Peyer's patch (tissue), 4 donors: ENCODE results near the gene PDE4D. TPM values are rescaled to one million over a fixed set of nuclear protein-coding genes. Genes with fewer than 3 reads are reported as not detected.

Experiments
- DNase-seq, 3 donors: peaks; one replicate each; pipeline ENCODE4 v3.0.0-alpha.2; 2017 to 2019
- H3K27ac ChIP-seq, 4 donors: fragments of 200-600 bp; sonication (generic); one replicate each; pipeline ENCODE4 v1.5.1; 2016 to 2019
- H3K27me3 ChIP-seq, 2 donors: fragments of 200-600 bp; sonication (generic); one replicate each; pipeline ENCODE4 v1.5.1; 2019
- H3K36me3 ChIP-seq, 3 donors: fragments of 200-600 bp; sonication (generic); one replicate each; pipeline ENCODE4 v1.5.1; 2016 to 2019
- H3K4me1 ChIP-seq, 4 donors: fragments of 200-600 bp; sonication (generic); one replicate each; pipeline ENCODE4 v1.5.1; 2016 to 2019
- H3K4me3 ChIP-seq, 4 donors: fragments of 200-600 bp; sonication (generic); 1 replicate in 3 of 4; 2 replicates in 1 of 4; pipeline ENCODE4 v1.5.1; 2016 to 2019; ENCODE audit warnings: mild to moderate bottlenecking in 1 of 4
- H3K9me3 ChIP-seq, 4 donors: fragments of 200-600 bp; sonication (generic); one replicate each; pipeline ENCODE4 v1.5.1; 2016 to 2019; ENCODE audit warnings: mild to moderate bottlenecking in 1 of 4
- POLR2A ChIP-seq, 2 donors: fragments of 450-650 bp; IDR thresholded peaks; one replicate each; pipeline ENCODE4 v1.5.1; 2017; ENCODE audit warnings: antibody characterized with exemption in 2 of 2, mild to moderate bottlenecking in 2 of 2, moderate library complexity in 2 of 2
- total RNA-seq, 4 donors: library from RNA; depleted of rRNA; stranded (reverse); fragments of >200 nt; gene quantifications; one replicate each; pipeline ENCODE4 v1.1.0, GENCODE V29; 2016
- TF ChIP-seq, protein P1 (sequence below), 6 experiments: fragments of 450-650 bp in 4 of 6; fragments of 200-600 bp in 2 of 6; sonication (generic) in 1 of 6; IDR thresholded peaks; one replicate each; pipeline ENCODE4 v1.5.1; 2017 to 2019; ENCODE audit warnings: antibody characterized with exemption in 6 of 6, mild to moderate bottlenecking in 3 of 6, moderate library complexity in 1 of 6

PDE4D gene
- total RNA-seq, 4 donors from 2014 or later, result 19.8 to 89.1 (median 43.9) TPM

GRCh38 chr5:59169081-59169767 is 724.3 kb downstream of the PDE4D start:
- Histone ChIP-seq H3K27me3 (no peaks in the 10 kb centered on the region), H3K9me3 (no peaks in the 10 kb centered on the region), H3K4me3 (no peak overlapping the region), H3K4me1 (no peaks in the 10 kb centered on the region), H3K27ac (no peak overlapping the region), H3K36me3 (no peaks in the 10 kb centered on the region)
- DNase-seq, result no peak
- TF ChIP-seq POLR2A (IDR thresholded peaks at IDR 0.05), result no peak
- TF ChIP-seq, protein P1, sequence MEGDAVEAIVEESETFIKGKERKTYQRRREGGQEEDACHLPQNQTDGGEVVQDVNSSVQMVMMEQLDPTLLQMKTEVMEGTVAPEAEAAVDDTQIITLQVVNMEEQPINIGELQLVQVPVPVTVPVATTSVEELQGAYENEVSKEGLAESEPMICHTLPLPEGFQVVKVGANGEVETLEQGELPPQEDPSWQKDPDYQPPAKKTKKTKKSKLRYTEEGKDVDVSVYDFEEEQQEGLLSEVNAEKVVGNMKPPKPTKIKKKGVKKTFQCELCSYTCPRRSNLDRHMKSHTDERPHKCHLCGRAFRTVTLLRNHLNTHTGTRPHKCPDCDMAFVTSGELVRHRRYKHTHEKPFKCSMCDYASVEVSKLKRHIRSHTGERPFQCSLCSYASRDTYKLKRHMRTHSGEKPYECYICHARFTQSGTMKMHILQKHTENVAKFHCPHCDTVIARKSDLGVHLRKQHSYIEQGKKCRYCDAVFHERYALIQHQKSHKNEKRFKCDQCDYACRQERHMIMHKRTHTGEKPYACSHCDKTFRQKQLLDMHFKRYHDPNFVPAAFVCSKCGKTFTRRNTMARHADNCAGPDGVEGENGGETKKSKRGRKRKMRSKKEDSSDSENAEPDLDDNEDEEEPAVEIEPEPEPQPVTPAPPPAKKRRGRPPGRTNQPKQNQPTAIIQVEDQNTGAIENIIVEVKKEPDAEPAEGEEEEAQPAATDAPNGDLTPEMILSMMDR (IDR thresholded peaks at IDR 0.05), result no peak

DNA sequence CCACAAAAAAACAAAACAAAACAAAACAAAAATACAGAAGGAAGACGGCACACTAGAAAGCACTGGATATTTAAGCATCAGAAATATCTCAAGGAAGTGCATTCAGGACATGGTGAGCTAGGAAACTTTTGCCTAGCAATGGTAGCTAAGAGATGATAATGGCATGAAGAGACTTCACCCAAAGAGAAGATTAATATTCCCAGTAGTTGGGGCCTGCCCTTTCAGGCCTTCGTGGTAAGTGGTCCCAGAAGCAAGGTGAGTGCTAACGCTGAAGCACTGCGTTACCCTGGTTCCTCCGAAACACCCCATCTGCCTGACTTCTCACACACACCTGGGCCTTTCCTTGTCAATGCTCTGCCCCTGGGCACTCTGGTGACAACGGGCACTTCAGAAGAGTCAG is 725.5 kb downstream of the PDE4D start:
- no peak for DNase-seq

DNA sequence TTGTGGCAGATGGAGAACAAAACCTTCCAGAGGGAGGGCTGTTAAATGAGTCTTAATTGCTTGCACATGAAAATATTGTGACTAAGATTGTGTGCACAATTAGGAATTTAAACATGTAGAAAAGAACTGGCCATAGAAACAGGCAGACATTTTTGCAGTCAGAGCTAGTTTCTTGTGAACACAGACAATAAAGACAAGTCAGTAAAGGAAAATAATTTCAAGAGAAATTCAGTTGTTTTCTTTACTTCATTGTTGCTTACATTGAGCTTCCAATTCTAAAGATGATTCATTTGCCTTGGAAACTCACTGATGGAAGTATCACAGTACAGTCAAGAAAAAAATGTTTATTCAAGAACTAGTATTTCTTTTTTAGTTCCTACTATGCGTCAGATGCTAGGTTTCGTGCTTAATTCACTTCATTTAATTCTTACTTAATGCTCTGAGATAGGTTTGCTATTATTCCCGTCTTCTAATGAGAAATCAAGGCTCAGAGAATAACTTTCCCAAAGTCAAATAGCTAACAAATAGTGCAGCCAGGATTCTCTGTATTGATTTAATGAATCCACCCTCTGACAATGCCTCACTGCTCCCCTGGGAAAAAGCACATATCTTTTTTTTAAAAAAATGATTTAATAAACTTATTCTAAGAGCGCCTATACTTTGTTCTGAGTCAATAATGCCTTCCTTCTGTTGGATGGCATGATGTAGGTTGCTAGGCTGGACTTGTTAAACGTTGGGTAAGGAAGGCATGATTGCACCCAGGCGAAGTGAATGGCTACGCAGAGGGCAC is 729.3 kb downstream of the PDE4D start:
- no peaks in the 10 kb centered on the region for H3K4me1 ChIP-seq
- DNase-seq, result no peak
- TF ChIP-seq, protein P1 (IDR thresholded peaks at IDR 0.05), result no peak
- TF ChIP-seq POLR2A (IDR thresholded peaks at IDR 0.05), result no peak
- no peaks in the 10 kb centered on the region for H3K9me3 ChIP-seq
- no peaks in the 10 kb centered on the region for H3K27me3 ChIP-seq
- H3K36me3 ChIP-seq, result no peaks in the 10 kb centered on the region
- H3K27ac ChIP-seq, result no peak overlapping the region
- H3K4me3 ChIP-seq, result no peak overlapping the region

More for the DNA sequence above, 725.5 kb downstream of the PDE4D start:
- no peak overlapping the region for H3K4me3 ChIP-seq
- H3K4me1 ChIP-seq, result no peaks in the 10 kb centered on the region
- no peaks in the 10 kb centered on the region for H3K36me3 ChIP-seq
- no peak overlapping the region for H3K27ac ChIP-seq
- H3K27me3 ChIP-seq, result no peaks in the 10 kb centered on the region
- H3K9me3 ChIP-seq, result no peaks in the 10 kb centered on the region
- TF ChIP-seq POLR2A (IDR thresholded peaks at IDR 0.05), result no peak
- TF ChIP-seq, protein P1 (IDR thresholded peaks at IDR 0.05), result no peak

DNA sequence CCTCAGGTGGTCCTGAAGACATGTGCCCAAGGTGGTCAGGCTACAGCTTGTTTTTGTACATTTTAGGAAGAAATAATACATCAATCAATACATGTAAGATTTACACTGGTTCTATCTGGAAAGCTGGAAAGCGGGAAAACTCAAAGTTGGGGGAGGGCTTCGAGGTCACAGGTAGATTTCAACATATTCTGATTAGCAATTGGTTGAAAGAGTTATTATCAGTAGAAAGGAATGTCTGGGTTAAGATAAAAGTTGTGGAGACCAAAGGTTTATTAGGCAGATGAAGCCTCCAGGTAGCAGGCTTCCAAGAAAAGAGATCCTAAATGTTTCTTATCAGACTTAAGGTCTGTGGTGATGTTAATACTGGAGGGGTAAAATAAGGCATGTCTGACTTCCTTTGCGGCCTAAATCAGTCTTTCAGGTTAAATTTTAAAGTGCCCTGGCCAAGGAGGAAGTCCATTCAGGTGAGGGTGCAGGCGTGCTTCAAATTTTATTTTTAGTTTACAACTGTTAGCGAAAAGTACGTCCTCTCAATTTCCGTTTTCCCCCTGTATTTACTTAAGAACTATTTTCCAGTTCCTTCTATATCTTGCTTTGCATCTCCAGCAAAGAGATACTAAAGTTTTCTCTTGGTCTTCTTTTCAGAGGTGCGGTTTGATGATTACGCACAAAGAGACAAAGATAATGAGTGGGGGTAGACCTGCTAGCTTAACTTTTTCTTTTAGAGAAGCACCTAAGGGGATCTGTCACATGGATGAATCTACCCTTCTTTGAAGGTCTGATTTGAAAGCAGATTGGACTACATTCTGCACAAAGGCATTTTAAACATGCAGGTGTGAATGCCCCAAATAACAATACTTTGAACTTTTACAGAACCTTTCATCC is 732.1 kb downstream of the PDE4D start:
- no peak overlapping the region for H3K4me3 ChIP-seq
- no peaks in the 10 kb centered on the region for H3K36me3 ChIP-seq
- H3K9me3 ChIP-seq, result no peaks in the 10 kb centered on the region
- no peak for DNase-seq
- TF ChIP-seq POLR2A (IDR thresholded peaks at IDR 0.05), result no peak
- TF ChIP-seq, protein P1 (IDR thresholded peaks at IDR 0.05), result no peak
- H3K27ac ChIP-seq, result no peak overlapping the region
- no peaks in the 10 kb centered on the region for H3K27me3 ChIP-seq
- no peaks in the 10 kb centered on the region for H3K4me1 ChIP-seq

GRCh38 chr5:59158637-59159391 is 734.7 kb downstream of the PDE4D start:
- Histone ChIP-seq H3K36me3 (no peaks in the 10 kb centered on the region), H3K9me3 (no peaks in the 10 kb centered on the region), H3K27me3 (no peaks in the 10 kb centered on the region), H3K4me3 (no peak overlapping the region), H3K4me1 (no peaks in the 10 kb centered on the region), H3K27ac (no peak overlapping the region)
- TF ChIP-seq POLR2A (IDR thresholded peaks at IDR 0.05), result no peak
- TF ChIP-seq, protein P1 (IDR thresholded peaks at IDR 0.05), result no peak
- DNase-seq, result no peak
